Stomach (tissue), 9 donors: ENCODE measurements around the gene NOP9. TPM values are rescaled to one million over a fixed set of nuclear protein-coding genes. Genes with fewer than 3 reads are reported as not detected.

Source experiments
- DNase-seq, 2 donors: peaks; one replicate each; pipeline versions ENCODE4 v3.0.0 to v3.0.0-alpha.2; 2013 to 2019
- H3K27ac ChIP-seq, 5 donors: fragments of 200-600 bp in 4 of 5; sonication (generic) in 4 of 5; one replicate each; pipeline ENCODE4 v1.5.1; 2013 to 2019; ENCODE audit warnings: mild to moderate bottlenecking in 1 of 5, moderate library complexity in 1 of 5
- H3K27me3 ChIP-seq, 3 donors: fragments of 200-600 bp; sonication (generic); one replicate each; pipeline ENCODE4 v1.5.1; 2017 to 2019; ENCODE audit warnings: mixed run types in 1 of 3
- H3K36me3 ChIP-seq, 4 donors: fragments of 200-600 bp; sonication (generic); 1 replicate in 3 of 4; 2 replicates in 1 of 4; pipeline ENCODE4 v1.5.1; 2016 to 2019
- H3K4me1 ChIP-seq, 4 donors: fragments of 200-600 bp; sonication (generic); one replicate each; pipeline ENCODE4 v1.5.1; 2016 to 2019
- H3K4me3 ChIP-seq, 4 donors: fragments of 200-600 bp; sonication (generic) in 3 of 4; one replicate each; pipeline ENCODE4 v1.5.1; 2016 to 2019; ENCODE audit warnings: mild to moderate bottlenecking in 1 of 4
- H3K9me3 ChIP-seq, 4 donors: fragments of 200-600 bp; sonication (generic); one replicate each; pipeline ENCODE4 v1.5.1; 2016 to 2019
- EP300 ChIP-seq: sonication (generic); formaldehyde crosslinking; IDR thresholded peaks from one replicate; pipeline ENCODE4 v1.6.1; 2017; ENCODE audit warnings: antibody characterized with exemption
- POLR2A ChIP-seq, 4 donors: fragments of 450-650 bp; IDR thresholded peaks; one replicate each; pipeline ENCODE4 v1.6.1; 2016; ENCODE audit warnings: antibody characterized with exemption in 4 of 4, control low read depth in 2 of 4, mild to moderate bottlenecking in 1 of 4, moderate library complexity in 1 of 4
- POLR2AphosphoS5 ChIP-seq, 3 donors: sonication (generic); formaldehyde crosslinking; IDR thresholded peaks; one replicate each; pipeline ENCODE4 v1.6.1; 2016; ENCODE audit warnings: antibody characterized with exemption in 3 of 3
- WGBS, 5 donors: extraction: QIAGEN DNeasy Blood & Tissue Kit in 3 of 5; methylation state at CpG; one replicate each; pipeline versions ENCODE4 v1.1.5 to v1.1.7; 2013 to 2018; 5-methylcytosine and 5-hydroxymethylcytosine counted together
- intact Hi-C: fragments of 100-400 bp; cut with DNase I; formaldehyde crosslinking; loops from one replicate; pipeline ENCODE4 v1.15.1; 2023; ENCODE audit warnings: low total_unique reads
- polyA plus RNA-seq, 3 donors: library from polyadenylated mRNA; stranded (reverse); fragments of 200-250 nt; gene quantifications; one replicate each; pipeline ENCODE4 v1.2.3, GENCODE V29; 2013
- total RNA-seq, 5 donors: library from RNA; depleted of rRNA; stranded (reverse); fragments of >200 nt; gene quantifications; one replicate each; pipeline versions ENCODE4 v1.1.0 to v1.2.3, GENCODE V29; 2014 to 2016
- TF ChIP-seq, protein P1 (sequence below), 7 experiments: fragments of 450-650 bp in 4 of 7; fragments of 200-600 bp in 3 of 7; sonication (generic) in 3 of 7; IDR thresholded peaks; one replicate each; pipeline ENCODE4 v1.5.1; 2016 to 2019; ENCODE audit warnings: antibody characterized with exemption in 7 of 7, control low read depth in 2 of 7, mild to moderate bottlenecking in 1 of 7
- donor health status: healthy with polysubstance abuse.
- donor health status: Bipolar disorder and iron deficiency.
- donor health status: healthy.

Gene NOP9
- total and polyA plus RNA-seq, 8 donors: 5.4 to 25.7 (median 11.5) TPM

GRCh38 chr14:24252289-24253124 is 47.1 kb upstream of the NOP9 start:
- no peaks in the 10 kb centered on the region for H3K27me3 ChIP-seq
- no peak for DNase-seq
- peaks cover 0 to 60% (median 21%) of the 10 kb centered on the region in 4 donors for H3K36me3 ChIP-seq
- no peak for TF ChIP-seq EP300
- no peak for TF ChIP-seq POLR2A (IDR thresholded peaks at IDR 0.05)
- TF ChIP-seq, protein P1, sequence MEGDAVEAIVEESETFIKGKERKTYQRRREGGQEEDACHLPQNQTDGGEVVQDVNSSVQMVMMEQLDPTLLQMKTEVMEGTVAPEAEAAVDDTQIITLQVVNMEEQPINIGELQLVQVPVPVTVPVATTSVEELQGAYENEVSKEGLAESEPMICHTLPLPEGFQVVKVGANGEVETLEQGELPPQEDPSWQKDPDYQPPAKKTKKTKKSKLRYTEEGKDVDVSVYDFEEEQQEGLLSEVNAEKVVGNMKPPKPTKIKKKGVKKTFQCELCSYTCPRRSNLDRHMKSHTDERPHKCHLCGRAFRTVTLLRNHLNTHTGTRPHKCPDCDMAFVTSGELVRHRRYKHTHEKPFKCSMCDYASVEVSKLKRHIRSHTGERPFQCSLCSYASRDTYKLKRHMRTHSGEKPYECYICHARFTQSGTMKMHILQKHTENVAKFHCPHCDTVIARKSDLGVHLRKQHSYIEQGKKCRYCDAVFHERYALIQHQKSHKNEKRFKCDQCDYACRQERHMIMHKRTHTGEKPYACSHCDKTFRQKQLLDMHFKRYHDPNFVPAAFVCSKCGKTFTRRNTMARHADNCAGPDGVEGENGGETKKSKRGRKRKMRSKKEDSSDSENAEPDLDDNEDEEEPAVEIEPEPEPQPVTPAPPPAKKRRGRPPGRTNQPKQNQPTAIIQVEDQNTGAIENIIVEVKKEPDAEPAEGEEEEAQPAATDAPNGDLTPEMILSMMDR (IDR thresholded peaks at IDR 0.05): no peak
- no peak for TF ChIP-seq POLR2AphosphoS5 (IDR thresholded peaks at IDR 0.05)
- WGBS, 5 donors: 78 to 93% (median 84%) methylated on average over 9 to 11 of the region's 11 CpGs
- no peaks in the 10 kb centered on the region for H3K4me1 ChIP-seq
- intact Hi-C loops: no loop called here
- H3K27ac ChIP-seq: no peak overlapping the region
- no peak overlapping the region for H3K4me3 ChIP-seq
- no peaks in the 10 kb centered on the region for H3K9me3 ChIP-seq

GRCh38 chr14:24253936-24254335 is 45.7 kb upstream of the NOP9 start:
- TF ChIP-seq POLR2AphosphoS5 (IDR thresholded peaks at IDR 0.05): no peak
- no peak for TF ChIP-seq POLR2A (IDR thresholded peaks at IDR 0.05)
- TF ChIP-seq, protein P1 (IDR thresholded peaks at IDR 0.05): no peak
- no peak for TF ChIP-seq EP300
- Histone ChIP-seq H3K9me3 (no peaks in the 10 kb centered on the region), H3K4me1 (peaks cover 0 to 3% (median under 1%) of the 10 kb centered on the region in 4 donors), H3K27ac (no peak overlapping the region), H3K27me3 (no peaks in the 10 kb centered on the region), H3K4me3 (no peak overlapping the region), H3K36me3 (peaks cover 0 to 65% (median 21%) of the 10 kb centered on the region in 4 donors)
- 85 to 88% (median 87%) methylated on average over 7 of the region's 7 CpGs for WGBS, 5 donors
- DNase-seq: no peak
- intact Hi-C loops: no loop called here

GRCh38 chr14:24254630-24255392 is 44.8 kb upstream of the NOP9 start:
- Histone ChIP-seq H3K36me3 (peaks cover 0 to 60% (median 19%) of the 10 kb centered on the region in 4 donors), H3K27ac (no peak overlapping the region), H3K27me3 (no peaks in the 10 kb centered on the region), H3K9me3 (no peaks in the 10 kb centered on the region), H3K4me3 (no peak overlapping the region), H3K4me1 (peaks cover 0 to 12% (median 6%) of the 10 kb centered on the region in 4 donors)
- WGBS, 5 donors: 90 to 94% (median 93%) methylated on average over 16 to 19 of the region's 19 CpGs
- DNase-seq: no peak
- TF ChIP-seq POLR2A (IDR thresholded peaks at IDR 0.05): no peak
- intact Hi-C loops: no loop called here

- Histone ChIP-seq H3K27me3 (no peaks in the 10 kb centered on the region), H3K4me1 (peaks cover 0 to 12% (median 6%) of the 10 kb centered on the region in 4 donors), H3K27ac (no peak overlapping the region), H3K9me3 (no peaks in the 10 kb centered on the region), H3K36me3 (peaks cover 0 to 64% (median 19%) of the 10 kb centered on the region in 4 donors), H3K4me3 (no peak overlapping the region)
- TF ChIP-seq EP300: no peak
- no peak for TF ChIP-seq POLR2AphosphoS5 (IDR thresholded peaks at IDR 0.05)
- TF ChIP-seq, protein P1 (IDR thresholded peaks at IDR 0.05): no peak
- no peak for TF ChIP-seq POLR2A (IDR thresholded peaks at IDR 0.05)
- DNase-seq: no peak
- intact Hi-C loops: no loop called here
- WGBS, 5 donors: 83 to 94% (median 91%) methylated on average over 8 of the region's 8 CpGs
These were observed 44.2 kb upstream of the NOP9 start for GRCh38 chr14:24255438-24255837.
